Panc1 (cell line): ENCODE results near the gene CAMK2B. TPM values are rescaled to one million over a fixed set of nuclear protein-coding genes. Genes with fewer than 3 reads are reported as not detected.

ENCODE experiments used
- ATAC-seq: fragments of 200-7000 bp; cut with Tn5 transposase; 2 replicates; pipeline ENCODE4 v1.9.1; 2020; ENCODE audit warnings: mild to moderate bottlenecking, moderate library complexity
- BruUV-seq: library from RNA; stranded (reverse); fragments of 400-500 nt; replicated peaks from 2 replicates; lab custom pipeline; 2021; lab: Mats Ljungman, UMichigan
- CTCF ChIA-PET: fragments of 300-600 bp; sonication (Branson Sonifier 250); formaldehyde crosslinking; loops from one replicate; lab custom pipeline; 2022; ENCODE audit warnings: antibody characterized with exemption; lab: Charles Lee
- POLR2A ChIA-PET: fragments of 300-600 bp; sonication (Branson Sonifier 250); formaldehyde crosslinking; loops from one replicate; lab custom pipeline; 2022; ENCODE audit warnings: antibody characterized with exemption; lab: Charles Lee
- DNase-seq: peaks from one replicate; pipeline ENCODE4 v3.0.0-alpha.2; 2010; ENCODE audit warnings: low read depth, low spot score
- H3K27ac ChIP-seq: 2 replicates; pipeline ENCODE4 v1.5.1; 2011; ENCODE audit warnings: mild to moderate bottlenecking, low read length, inconsistent platforms
- H3K27me3 ChIP-seq: fragments of 200-500 bp; sonication (Bioruptor generic); 2 replicates; pipeline ENCODE4 v1.6.0; 2014; ENCODE audit warnings: low read length, inconsistent platforms; ENCODE audit not compliant: control insufficient read depth, insufficient read depth
- H3K36me3 ChIP-seq: fragments of 200-500 bp; sonication (Bioruptor generic); 2 replicates; pipeline ENCODE4 v1.5.1; 2014; ENCODE audit warnings: inconsistent platforms, mild to moderate bottlenecking, low read length, moderate library complexity; ENCODE audit not compliant: control insufficient read depth, insufficient read depth
- H3K4me1 ChIP-seq: 2 replicates; pipeline ENCODE4 v1.5.1; 2011; ENCODE audit warnings: inconsistent platforms, mild to moderate bottlenecking, low read length, moderate library complexity; ENCODE audit not compliant: control insufficient read depth, insufficient read depth
- H3K4me3 ChIP-seq, 2 experiments: 2 replicates each; pipeline ENCODE4 v1.5.1; 2011 to 2012; ENCODE audit warnings: low read depth in 2 of 2, low read length in 2 of 2, mild to moderate bottlenecking in 2 of 2, inconsistent platforms in 1 of 2, moderate library complexity in 1 of 2
- H3K9me3 ChIP-seq: fragments of 200-500 bp; sonication (Bioruptor generic); 2 replicates; pipeline ENCODE4 v1.5.1; 2014; ENCODE audit warnings: low read depth, mild to moderate bottlenecking, inconsistent platforms, low read length, moderate library complexity; ENCODE audit not compliant: control insufficient read depth, insufficient read depth
- POLR2AphosphoS5 ChIP-seq: IDR thresholded peaks from 2 replicates; pipeline ENCODE4 v1.6.1; 2012; ENCODE audit warnings: mild to moderate bottlenecking, low read depth, low read length, moderate library complexity
- REST ChIP-seq, 2 experiments: IDR thresholded peaks; 2 replicates each; pipeline ENCODE4 v1.6.1; 2011 to 2012; ENCODE audit warnings: low read depth in 2 of 2, control low read depth in 1 of 2, low read length in 1 of 2, mild to moderate bottlenecking in 1 of 2, moderate library complexity in 1 of 2; ENCODE audit not compliant: insufficient read depth in 1 of 2
- SIN3A ChIP-seq: IDR thresholded peaks from 2 replicates; pipeline ENCODE4 v1.6.1; 2012; ENCODE audit warnings: low read depth, mild to moderate bottlenecking, low read length, moderate library complexity, borderline replicate concordance; ENCODE audit not compliant: insufficient read depth
- TCF7L2 ChIP-seq: IDR thresholded peaks from 2 replicates; pipeline ENCODE4 v1.6.1; 2011; ENCODE audit warnings: mild to moderate bottlenecking, low read depth, low read length, inconsistent platforms
- in situ Hi-C: cut with HindIII; loops from 2 replicates; pipeline ENCODE4 v1.10.0; 2016; ENCODE audit warnings: low sequenced_read_pairs, low pct_unique_long_range_greater_than_20kb
- intact Hi-C: fragments of 100-400 bp; cut with micrococcal nuclease; formaldehyde crosslinking; loops from one replicate; pipeline ENCODE4 v1.10.0; 2022; ENCODE audit not compliant: unreplicated experiment
- total RNA-seq: library from RNA; stranded (reverse); gene quantifications from one replicate; pipeline ENCODE4 v1.2.1, GENCODE V29; 2021; ENCODE audit not compliant: unreplicated experiment
- TF ChIP-seq, protein P1 (sequence below): fragments of 450-650 bp; IDR thresholded peaks from 2 replicates; pipeline ENCODE4 v1.5.1; 2017; ENCODE audit warnings: mild to moderate bottlenecking

CAMK2B gene
- total RNA-seq, 1 experiment from 2014 or later, result 0.26 TPM

GRCh38 chr7:44273681-44274622 lies 51.4 kb downstream of the CAMK2B start:
- ATAC-seq (no peak), DNase-seq (no peak)
- CTCF ChIA-PET, result no interaction called here
- POLR2A ChIA-PET, result no interaction called here
- Histone ChIP-seq H3K36me3 (no peaks in the 10 kb centered on the region), H3K9me3 (no peaks in the 10 kb centered on the region), H3K27me3 (no peaks in the 10 kb centered on the region), H3K27ac (no peak overlapping the region), H3K4me3 (no peak overlapping the region), H3K4me1 (no peaks in the 10 kb centered on the region)
- intact Hi-C loops, result no loop called here
- in situ Hi-C loops, result no loop called here
- TF ChIP-seq SIN3A (no peak), REST (IDR thresholded peaks at IDR 0.05; ENCODE audit: insufficient read depth in 1 of 2, low read depth in 2 of 2, low read length in 1 of 2) (no peak)
- BruUV-seq, result no TSS peak

- Histone ChIP-seq H3K4me3 (no peak overlapping the region), H3K9me3 (no peaks in the 10 kb centered on the region), H3K4me1 (no peaks in the 10 kb centered on the region), H3K27me3 (no peaks in the 10 kb centered on the region), H3K27ac (no peak overlapping the region), H3K36me3 (no peaks in the 10 kb centered on the region)
- intact Hi-C loops (no loop called here), in situ Hi-C loops (no loop called here)
- CTCF ChIA-PET, result no interaction called here
- POLR2A ChIA-PET, result no interaction called here
- DNase-seq (no peak), ATAC-seq (no peak)
- TF ChIP-seq POLR2AphosphoS5 (no peak), TCF7L2 (no peak), SIN3A (no peak), REST (IDR thresholded peaks at IDR 0.05; ENCODE audit: insufficient read depth in 1 of 2, low read depth in 2 of 2, low read length in 1 of 2) (no peak)
- TF ChIP-seq, protein P1, sequence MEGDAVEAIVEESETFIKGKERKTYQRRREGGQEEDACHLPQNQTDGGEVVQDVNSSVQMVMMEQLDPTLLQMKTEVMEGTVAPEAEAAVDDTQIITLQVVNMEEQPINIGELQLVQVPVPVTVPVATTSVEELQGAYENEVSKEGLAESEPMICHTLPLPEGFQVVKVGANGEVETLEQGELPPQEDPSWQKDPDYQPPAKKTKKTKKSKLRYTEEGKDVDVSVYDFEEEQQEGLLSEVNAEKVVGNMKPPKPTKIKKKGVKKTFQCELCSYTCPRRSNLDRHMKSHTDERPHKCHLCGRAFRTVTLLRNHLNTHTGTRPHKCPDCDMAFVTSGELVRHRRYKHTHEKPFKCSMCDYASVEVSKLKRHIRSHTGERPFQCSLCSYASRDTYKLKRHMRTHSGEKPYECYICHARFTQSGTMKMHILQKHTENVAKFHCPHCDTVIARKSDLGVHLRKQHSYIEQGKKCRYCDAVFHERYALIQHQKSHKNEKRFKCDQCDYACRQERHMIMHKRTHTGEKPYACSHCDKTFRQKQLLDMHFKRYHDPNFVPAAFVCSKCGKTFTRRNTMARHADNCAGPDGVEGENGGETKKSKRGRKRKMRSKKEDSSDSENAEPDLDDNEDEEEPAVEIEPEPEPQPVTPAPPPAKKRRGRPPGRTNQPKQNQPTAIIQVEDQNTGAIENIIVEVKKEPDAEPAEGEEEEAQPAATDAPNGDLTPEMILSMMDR, result no peak
- BruUV-seq, result no TSS peak
These were observed 52.4 kb downstream of the CAMK2B start for GRCh38 chr7:44272981-44273380.
